IMR-90 (cell line): Measurements from ENCODE around the gene ZDHHC4. TPM values are rescaled to one million over a fixed set of nuclear protein-coding genes. Genes with fewer than 3 reads are reported as not detected.

ENCODE experiments used
- ATAC-seq: fragments of 200-7000 bp; cut with Tn5 transposase; 2 replicates; pipeline ENCODE4 v1.9.1; 2020; ENCODE audit warnings: low read depth, mild to moderate bottlenecking, moderate library complexity
- BruUV-seq: library from RNA; stranded (reverse); fragments of 400-500 nt; replicated peaks from 2 replicates; lab custom pipeline; 2021; lab: Mats Ljungman, UMichigan
- CTCF ChIA-PET: fragments of 300-600 bp; formaldehyde crosslinking; extraction: SDS; loops from one replicate; lab custom pipeline; 2021; ENCODE audit warnings: antibody characterized with exemption; lab: Yijun Ruan, JAX
- POLR2A ChIA-PET: fragments of 300-600 bp; sonication (Branson Sonifier 250); formaldehyde crosslinking; loops from one replicate; lab custom pipeline; 2022; ENCODE audit warnings: antibody characterized with exemption; ENCODE audit not compliant: unreplicated experiment; lab: Charles Lee
- DNase-seq: peaks from one replicate; pipeline ENCODE4 v3.0.0; 2013
- H2AFZ ChIP-seq: replicated peaks from 2 replicates; pipeline ENCODE3; 2013; ENCODE audit warnings: low read length, mild to moderate bottlenecking; ENCODE audit not compliant: poor library complexity
- H2AK5ac ChIP-seq: 2 replicates; pipeline ENCODE4 v1.6.1; 2013; ENCODE audit warnings: low read depth, low read length, inconsistent platforms
- H2AK9ac ChIP-seq: replicated peaks from 2 replicates; pipeline ENCODE3; 2013; ENCODE audit warnings: mild to moderate bottlenecking, low read depth, low read length, moderate library complexity; ENCODE audit not compliant: poor library complexity
- H2BK120ac ChIP-seq: 2 replicates; pipeline ENCODE4 v1.6.1; 2013; ENCODE audit warnings: low read depth, low read length, inconsistent platforms
- H2BK15ac ChIP-seq: 3 replicates; pipeline ENCODE4 v1.6.1; 2013; ENCODE audit warnings: low read depth, low read length, inconsistent platforms
- H2BK20ac ChIP-seq: 2 replicates; pipeline ENCODE4 v1.6.1; 2013; ENCODE audit warnings: low read depth, mild to moderate bottlenecking, inconsistent platforms, low read length, moderate library complexity
- H2BK5ac ChIP-seq: 2 replicates; pipeline ENCODE4 v1.6.1; 2013; ENCODE audit warnings: mild to moderate bottlenecking, low read depth, low read length, inconsistent platforms; ENCODE audit not compliant: poor library complexity, severe bottlenecking
- H3K14ac ChIP-seq: replicated peaks from 2 replicates; pipeline ENCODE4 v1.6.1; 2013; ENCODE audit warnings: low read depth, low read length, inconsistent platforms
- H3K18ac ChIP-seq: 2 replicates; pipeline ENCODE4 v1.6.1; 2013; ENCODE audit warnings: low read depth, low read length, control low read depth
- H3K23ac ChIP-seq: 2 replicates; pipeline ENCODE4 v1.6.1; 2013; ENCODE audit warnings: low read depth, low read length, inconsistent platforms
- H3K27ac ChIP-seq: 2 replicates; pipeline ENCODE4 v1.5.1; 2013; ENCODE audit warnings: mild to moderate bottlenecking, control low read depth, low read length; ENCODE audit not compliant: insufficient read depth
- H3K27me3 ChIP-seq: 2 replicates; pipeline ENCODE4 v1.6.1; 2013; ENCODE audit warnings: low read length; ENCODE audit not compliant: control insufficient read depth, insufficient read depth
- H3K36me3 ChIP-seq: 2 replicates; pipeline ENCODE4 v1.6.1; 2013; ENCODE audit warnings: low read length, mixed read lengths; ENCODE audit not compliant: control insufficient read depth, insufficient read depth
- H3K4ac ChIP-seq: 2 replicates; pipeline ENCODE4 v1.6.1; 2013; ENCODE audit warnings: low read depth, low read length, inconsistent platforms
- H3K4me1 ChIP-seq: 2 replicates; pipeline ENCODE4 v1.6.1; 2013; ENCODE audit warnings: low read length, mixed read lengths; ENCODE audit not compliant: control insufficient read depth, insufficient read depth
- H3K4me2 ChIP-seq: 2 replicates; pipeline ENCODE4 v1.6.1; 2013; ENCODE audit warnings: low read depth, mild to moderate bottlenecking, control low read depth, low read length, moderate library complexity
- H3K4me3 ChIP-seq: 2 replicates; pipeline ENCODE4 v1.5.1; 2013; ENCODE audit warnings: low read depth, mild to moderate bottlenecking, control low read depth, low read length, moderate library complexity; ENCODE audit not compliant: insufficient read depth
- H3K56ac ChIP-seq: 2 replicates; pipeline ENCODE4 v1.6.1; 2013; ENCODE audit warnings: low read length, inconsistent platforms; ENCODE audit not compliant: insufficient read depth; ENCODE audit errors: extremely low read depth
- H3K79me1 ChIP-seq, 2 experiments: 2 replicates each; pipeline ENCODE4 v1.6.1; 2013; ENCODE audit warnings: low read length in 2 of 2, inconsistent platforms in 1 of 2, low read depth in 1 of 2
- H3K9ac ChIP-seq: 2 replicates; pipeline ENCODE4 v1.6.1; 2013; ENCODE audit warnings: low read depth, low read length, control low read depth
- H3K9me1 ChIP-seq: 2 replicates; pipeline ENCODE4 v1.6.1; 2013; ENCODE audit warnings: low read length, inconsistent platforms; ENCODE audit not compliant: insufficient read depth
- H3K9me3 ChIP-seq: 2 replicates; pipeline ENCODE4 v1.6.1; 2013; ENCODE audit warnings: low read length; ENCODE audit not compliant: control insufficient read depth, insufficient read depth
- H4K20me1 ChIP-seq: 2 replicates; pipeline ENCODE4 v1.6.1; 2013; ENCODE audit warnings: low read length, inconsistent platforms; ENCODE audit not compliant: insufficient read depth
- H4K5ac ChIP-seq: 2 replicates; pipeline ENCODE4 v1.6.1; 2013; ENCODE audit warnings: mild to moderate bottlenecking, low read depth, low read length, control low read depth
- H4K8ac ChIP-seq, 2 experiments: 2 replicates each; pipeline ENCODE4 v1.6.1; 2013; ENCODE audit warnings: low read depth in 2 of 2, low read length in 2 of 2, control low read depth in 1 of 2, inconsistent platforms in 1 of 2
- H4K91ac ChIP-seq: 2 replicates; pipeline ENCODE4 v1.6.1; 2013; ENCODE audit warnings: low read depth, low read length, inconsistent platforms; ENCODE audit not compliant: insufficient read depth
- BHLHE40 ChIP-seq: fragments of 150-350 bp; IDR thresholded peaks from 2 replicates; pipeline ENCODE4 v1.6.1; 2016; ENCODE audit warnings: mild to moderate bottlenecking, low read depth, low read length
- CHD1 ChIP-seq: IDR thresholded peaks from 2 replicates; pipeline ENCODE4 v1.6.1; 2012; ENCODE audit warnings: low read depth, low read length, improper control_type of control experiment
- MAFK ChIP-seq: IDR thresholded peaks from 2 replicates; pipeline ENCODE4 v1.6.1; 2012; ENCODE audit warnings: low read depth, low read length, improper control_type of control experiment
- MAZ ChIP-seq: IDR thresholded peaks from 2 replicates; pipeline ENCODE4 v1.6.1; 2012; ENCODE audit warnings: low read depth, mild to moderate bottlenecking, low read length, improper control_type of control experiment, moderate library complexity, borderline replicate concordance
- RFX5 ChIP-seq: IDR thresholded peaks from 2 replicates; pipeline ENCODE4 v1.8.0; 2012; ENCODE audit warnings: low read depth, mild to moderate bottlenecking, low read length, moderate library complexity
- SMC3 ChIP-seq: fragments of 150-350 bp; IDR thresholded peaks from 2 replicates; pipeline ENCODE4 v1.6.1; 2016; ENCODE audit warnings: low read depth, mild to moderate bottlenecking, antibody characterized with exemption, low read length, moderate library complexity
- WGBS, 2 experiments: methylation state at CpG; one replicate each; pipeline versions ENCODE4 v1.1.5 to v1.1.7; 2013; ENCODE audit warnings: missing lambda C conversion rate in 2 of 2; ENCODE audit not compliant: insufficient read length in 1 of 2; ENCODE audit errors: extremely low coverage in 2 of 2; 5-methylcytosine and 5-hydroxymethylcytosine counted together
- dilution Hi-C: fragments of 300-500 bp; cut with HindIII; formaldehyde crosslinking; loops from one replicate; pipeline ENCODE4 v1.14.3; 2018; ENCODE audit warnings: low sequenced_read_pairs; ENCODE audit not compliant: unreplicated experiment
- in situ Hi-C: fragments of 300-500 bp; cut with MboI; formaldehyde crosslinking; loops from 3 replicates; pipeline ENCODE4 v1.14.3; 2019; ENCODE audit warnings: low sequenced_read_pairs, inconsistent platforms, mixed read lengths
- intact Hi-C: fragments of 100-400 bp; cut with micrococcal nuclease; formaldehyde crosslinking; loops from 2 replicates; pipeline ENCODE4 v1.10.0; 2022
- polyA plus RNA-seq, 3 experiments: library from polyadenylated mRNA; depleted of rRNA; stranded (reverse); fragments of >200 nt; gene quantifications; 2 replicates each; pipeline ENCODE4 v1.2.3, GENCODE V29; 2012; ENCODE audit warnings: low replicate concordance in 1 of 3
- total RNA-seq: library from RNA; depleted of rRNA; stranded (reverse); fragments of >200 nt; gene quantifications from 2 replicates; pipeline ENCODE4 v1.2.3, GENCODE V29; 2012
- TF ChIP-seq, protein P1 (sequence below): conservative IDR thresholded peaks from 2 replicates; pipeline ENCODE4 v1.5.1; 2012; ENCODE audit warnings: mild to moderate bottlenecking, low read depth, low read length, improper control_type of control experiment

ZDHHC4 gene
- total and polyA plus RNA-seq, 2 of the 4 experiments (the other 2 are of a cell fraction) = 43.9 to 58.3 TPM

DNA sequence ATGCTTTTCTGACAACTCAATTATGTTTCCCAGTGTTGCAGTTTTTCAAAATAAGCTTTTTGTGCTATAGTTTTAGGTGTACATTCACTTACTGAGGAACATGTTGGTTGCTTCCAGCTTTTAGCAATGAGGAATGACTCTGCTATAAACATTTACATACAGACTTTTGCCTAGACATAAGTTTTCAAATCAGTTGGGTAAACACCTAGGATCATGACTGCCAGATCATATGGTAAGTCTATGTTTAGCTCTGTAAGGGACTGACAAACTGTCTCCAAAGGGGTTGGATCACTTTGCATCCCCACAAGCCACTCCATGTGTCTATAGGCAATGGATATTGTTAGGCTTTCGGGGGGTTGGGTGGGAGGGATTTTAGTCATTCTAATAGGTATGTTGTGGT lies 15.1 kb upstream of the ZDHHC4 start:
- CTCF ChIA-PET = no interaction called here
- H2AK9ac ChIP-seq = no peak overlapping the region
- in situ Hi-C loops (no loop called here), intact Hi-C loops (no loop called here), dilution Hi-C loops (no loop called here)
- H4K91ac ChIP-seq = no peak overlapping the region
- no peak overlapping the region for H2BK5ac ChIP-seq
- H2BK20ac ChIP-seq = no peak overlapping the region
- H3K23ac ChIP-seq = no peak overlapping the region
- no CpG with 5 or more reads among the region's 1 CpG for WGBS, 2 experiments
- no peaks in the 10 kb centered on the region for H3K4me1 ChIP-seq
- no TSS peak for BruUV-seq
- H2BK15ac ChIP-seq = no peak overlapping the region
- no peak overlapping the region for H3K9ac ChIP-seq
- no peaks in the 10 kb centered on the region for H3K36me3 ChIP-seq
- DNase-seq = no peak
- no peak overlapping the region for H3K56ac ChIP-seq
- POLR2A ChIA-PET = no interaction called here
- H3K18ac ChIP-seq = no peak overlapping the region
- TF ChIP-seq SMC3 = no peak
- TF ChIP-seq CHD1 = no peak
- TF ChIP-seq, protein P1, sequence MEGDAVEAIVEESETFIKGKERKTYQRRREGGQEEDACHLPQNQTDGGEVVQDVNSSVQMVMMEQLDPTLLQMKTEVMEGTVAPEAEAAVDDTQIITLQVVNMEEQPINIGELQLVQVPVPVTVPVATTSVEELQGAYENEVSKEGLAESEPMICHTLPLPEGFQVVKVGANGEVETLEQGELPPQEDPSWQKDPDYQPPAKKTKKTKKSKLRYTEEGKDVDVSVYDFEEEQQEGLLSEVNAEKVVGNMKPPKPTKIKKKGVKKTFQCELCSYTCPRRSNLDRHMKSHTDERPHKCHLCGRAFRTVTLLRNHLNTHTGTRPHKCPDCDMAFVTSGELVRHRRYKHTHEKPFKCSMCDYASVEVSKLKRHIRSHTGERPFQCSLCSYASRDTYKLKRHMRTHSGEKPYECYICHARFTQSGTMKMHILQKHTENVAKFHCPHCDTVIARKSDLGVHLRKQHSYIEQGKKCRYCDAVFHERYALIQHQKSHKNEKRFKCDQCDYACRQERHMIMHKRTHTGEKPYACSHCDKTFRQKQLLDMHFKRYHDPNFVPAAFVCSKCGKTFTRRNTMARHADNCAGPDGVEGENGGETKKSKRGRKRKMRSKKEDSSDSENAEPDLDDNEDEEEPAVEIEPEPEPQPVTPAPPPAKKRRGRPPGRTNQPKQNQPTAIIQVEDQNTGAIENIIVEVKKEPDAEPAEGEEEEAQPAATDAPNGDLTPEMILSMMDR = no peak
- no peak for TF ChIP-seq MAZ
- no peak for TF ChIP-seq RFX5
- no peak for TF ChIP-seq BHLHE40
- no peak for TF ChIP-seq MAFK
- H3K27me3 ChIP-seq = peaks cover 2% of the 10 kb centered on the region; the same call in 1 of the 2 replicates
- no peak overlapping the region for H3K4me3 ChIP-seq
- H2BK120ac ChIP-seq = no peak overlapping the region
- H3K9me3 ChIP-seq = no peaks in the 10 kb centered on the region
- no peak overlapping the region for H2AFZ ChIP-seq
- H4K5ac ChIP-seq = no peak overlapping the region
- no peak overlapping the region for H4K8ac ChIP-seq
- no peaks in the 10 kb centered on the region for H4K20me1 ChIP-seq
- H3K4ac ChIP-seq = no peak overlapping the region
- no peak overlapping the region for H2AK5ac ChIP-seq
- no peak overlapping the region for H3K4me2 ChIP-seq
- H3K14ac ChIP-seq = no peak overlapping the region
- no peaks in the 10 kb centered on the region for H3K9me1 ChIP-seq
- no peaks in the 10 kb centered on the region for H3K79me1 ChIP-seq
- no peak for ATAC-seq
- H3K27ac ChIP-seq = no peak overlapping the region
